Vagina (tissue), 2 donors: Measurements from ENCODE around the gene FZR1. TPM values are rescaled to one million over a fixed set of nuclear protein-coding genes. Genes with fewer than 3 reads are reported as not detected.

Source experiments
- DNase-seq, 2 donors: peaks; one replicate each; pipeline ENCODE4 v3.0.0-alpha.2; 2017; ENCODE audit errors: extremely low spot score in 2 of 2
- H3K27ac ChIP-seq: fragments of 200-600 bp; sonication (generic); one replicate; pipeline ENCODE4 v1.5.1; 2019
- H3K27me3 ChIP-seq: fragments of 200-600 bp; sonication (generic); one replicate; pipeline ENCODE4 v1.5.1; 2019
- H3K36me3 ChIP-seq, 2 donors: fragments of 200-600 bp; sonication (generic); one replicate each; pipeline ENCODE4 v1.5.1; 2017 to 2019
- H3K4me1 ChIP-seq: fragments of 200-600 bp; sonication (generic); one replicate; pipeline ENCODE4 v1.5.1; 2019
- H3K4me3 ChIP-seq, 2 donors: fragments of 200-600 bp; sonication (generic); 1 replicate in 1 of 2; 2 replicates in 1 of 2; pipeline ENCODE4 v1.5.1; 2016 to 2019
- H3K9me3 ChIP-seq: fragments of 200-600 bp; sonication (generic); one replicate; pipeline ENCODE4 v1.5.1; 2019
- CTCF ChIP-seq, 3 experiments: fragments of 450-650 bp in 2 of 3; fragments of 200-600 bp in 1 of 3; sonication (generic) in 1 of 3; IDR thresholded peaks; one replicate each; pipeline ENCODE4 v1.5.1; 2017 to 2019; ENCODE audit warnings: antibody characterized with exemption in 3 of 3, mild to moderate bottlenecking in 2 of 3, moderate library complexity in 2 of 3
- POLR2A ChIP-seq, 2 donors: fragments of 450-650 bp; IDR thresholded peaks; one replicate each; pipeline ENCODE4 v1.6.1; 2017; ENCODE audit warnings: antibody characterized with exemption in 2 of 2, mild to moderate bottlenecking in 2 of 2, moderate library complexity in 2 of 2
- POLR2AphosphoS5 ChIP-seq, 2 donors: sonication (generic); formaldehyde crosslinking; IDR thresholded peaks; one replicate each; pipeline ENCODE4 v1.9.0; 2017; ENCODE audit warnings: antibody characterized with exemption in 2 of 2, mild to moderate bottlenecking in 2 of 2, low read depth in 1 of 2; ENCODE audit not compliant: insufficient read depth in 1 of 2
- intact Hi-C: fragments of 100-400 bp; cut with DNase I; formaldehyde crosslinking; loops from one replicate; pipeline ENCODE4 v1.15.1; 2023
- total RNA-seq: library from RNA; depleted of rRNA; stranded (reverse); fragments of >200 nt; gene quantifications from one replicate; pipeline ENCODE4 v1.2.3, GENCODE V29; 2016

Gene FZR1
- total RNA-seq, 1 donor from 2014 or later = 29.2 TPM

DNA sequence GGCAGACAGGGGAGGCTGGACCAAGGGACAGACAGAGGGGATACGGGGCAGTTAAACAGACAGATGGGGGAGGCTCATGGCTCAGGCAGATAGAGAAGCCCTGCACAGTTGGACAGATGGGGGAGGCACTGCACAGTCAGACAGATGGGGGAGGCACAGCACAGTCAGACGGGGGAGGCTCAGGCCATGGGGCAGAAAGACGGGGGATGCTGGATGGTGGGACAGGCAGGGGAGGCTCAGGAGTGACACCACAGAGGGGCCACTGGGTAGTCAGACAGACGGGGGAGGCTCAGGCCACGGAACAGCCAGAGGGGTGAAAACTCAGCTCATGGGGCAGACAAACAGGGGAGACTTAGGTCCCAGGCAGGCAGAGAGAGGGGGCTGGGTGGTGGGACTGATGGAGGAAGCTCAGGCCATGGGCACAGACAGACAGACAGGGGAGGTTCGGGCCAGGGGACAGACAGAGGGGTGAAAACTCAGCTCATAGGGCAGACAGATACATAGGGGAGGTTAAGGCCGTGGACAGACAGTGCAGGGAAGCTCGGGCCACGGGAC, 50.4 kb downstream of the FZR1 start:
- Histone ChIP-seq H3K27ac (peak overlapping the region; percentile 42), H3K36me3 (no peaks in the 10 kb centered on the region), H3K9me3 (no peaks in the 10 kb centered on the region), H3K4me3 (peak overlapping the region; percentile 63 to 99), H3K27me3 (no peaks in the 10 kb centered on the region), H3K4me1 (peaks cover 49% of the 10 kb centered on the region)
- DNase-seq = no peak
- intact Hi-C loops = no loop called here
- TF ChIP-seq CTCF (IDR thresholded peaks at IDR 0.05) (no peak), POLR2A (IDR thresholded peaks at IDR 0.05) (no peak), POLR2AphosphoS5 (IDR thresholded peaks at IDR 0.05; ENCODE audit: insufficient read depth in 1 of 2, low read depth in 1 of 2) (no peak)

- Histone ChIP-seq H3K9me3 (no peaks in the 10 kb centered on the region), H3K27me3 (no peaks in the 10 kb centered on the region), H3K36me3 (no peaks in the 10 kb centered on the region), H3K4me3 (peak overlapping the region; percentile 63 to 99), H3K4me1 (peaks cover 49% of the 10 kb centered on the region), H3K27ac (peak overlapping the region; percentile 42)
- TF ChIP-seq POLR2A (IDR thresholded peaks at IDR 0.05) = no peak
- no peak for TF ChIP-seq POLR2AphosphoS5 (IDR thresholded peaks at IDR 0.05; ENCODE audit: insufficient read depth in 1 of 2, low read depth in 1 of 2)
- TF ChIP-seq CTCF (IDR thresholded peaks at IDR 0.05) = no peak
- DNase-seq = no peak
- intact Hi-C loops = no loop called here
Measured at GRCh38 chr19:3556978-3557460, 50.9 kb downstream of the FZR1 start.

GRCh38 chr19:3557461-3558248, 51.5 kb downstream of the FZR1 start, which contains the start of gene MFSD12:
Gene MFSD12 (minus strand): TSS chr19:3557586. CDS start chr19:3557403, 183 bp downstream.
- H3K4me3 ChIP-seq = peak within 1 kb of the TSS; percentile 63 to 99
- no peaks in the 10 kb centered on the region for H3K36me3 ChIP-seq
- DNase-seq = no peak
- no peaks in the 10 kb centered on the region for H3K27me3 ChIP-seq
- TF ChIP-seq CTCF (IDR thresholded peaks at IDR 0.05) (no peak), POLR2AphosphoS5 (IDR thresholded peaks at IDR 0.05; ENCODE audit: insufficient read depth in 1 of 2, low read depth in 1 of 2) (peak; percentile 48 to 87), POLR2A (IDR thresholded peaks at IDR 0.05) (peak in 1 of 2 donors; percentile 65)
- peaks cover 46% of the 10 kb centered on the region for H3K4me1 ChIP-seq
- H3K9me3 ChIP-seq = no peaks in the 10 kb centered on the region
- H3K27ac ChIP-seq = peak within 1 kb of the TSS; percentile 91
- intact Hi-C loops = no loop called here

DNA sequence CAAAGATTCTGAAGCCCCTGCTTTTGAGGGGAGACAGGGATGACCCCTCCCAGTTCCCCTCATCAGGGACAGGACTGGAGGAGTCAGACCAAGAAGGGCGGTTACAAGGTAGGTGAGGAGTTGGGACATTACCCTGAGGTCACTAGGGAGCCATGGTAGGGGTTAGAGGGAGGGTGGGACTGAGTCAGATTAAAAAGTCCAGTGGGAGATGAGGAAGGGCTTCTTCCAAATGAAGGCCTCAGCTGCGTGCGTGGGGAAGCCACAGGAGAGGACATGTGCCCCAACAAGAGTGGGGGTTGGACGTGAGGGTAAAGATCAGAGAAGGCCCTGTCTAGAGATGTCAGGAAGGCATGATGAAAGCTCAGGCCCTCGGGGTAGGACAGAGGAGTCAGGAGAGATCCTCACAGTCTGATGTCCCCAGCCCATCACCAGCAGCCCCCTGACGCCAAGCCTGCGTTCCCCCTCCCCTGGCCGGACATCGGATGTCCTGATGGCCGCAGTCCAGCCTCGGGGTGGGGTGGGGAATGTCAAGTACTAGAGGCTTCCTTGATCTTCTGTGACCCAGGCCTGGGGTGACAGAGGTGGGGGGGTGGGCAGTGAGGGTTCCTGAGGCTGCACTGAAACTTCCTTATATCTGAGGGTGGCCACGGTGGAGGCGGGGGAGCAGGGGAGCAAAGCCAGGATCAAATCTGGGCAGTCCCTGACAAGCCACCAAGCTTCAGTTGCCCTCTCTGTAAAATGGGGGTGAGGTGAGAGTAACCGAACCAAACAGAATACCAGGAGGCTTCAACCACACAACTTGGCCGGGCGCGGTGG, 57.8 kb downstream of the FZR1 start:
- no peaks in the 10 kb centered on the region for H3K9me3 ChIP-seq
- no peaks in the 10 kb centered on the region for H3K4me1 ChIP-seq
- TF ChIP-seq POLR2AphosphoS5 (IDR thresholded peaks at IDR 0.05; ENCODE audit: insufficient read depth in 1 of 2, low read depth in 1 of 2) (no peak), POLR2A (IDR thresholded peaks at IDR 0.05) (no peak), CTCF (IDR thresholded peaks at IDR 0.05) (no peak)
- DNase-seq = no peak
- intact Hi-C loops = no loop called here
- H3K36me3 ChIP-seq = no peaks in the 10 kb centered on the region
- H3K27ac ChIP-seq = no peak overlapping the region
- H3K27me3 ChIP-seq = no peaks in the 10 kb centered on the region
- H3K4me3 ChIP-seq = no peak overlapping the region
